ENCODE measurements around the gene USP32. TPM values are rescaled to one million over a fixed set of nuclear protein-coding genes. Genes with fewer than 3 reads are reported as not detected.
A peak's percentile ranks its signal among the peaks of the same experiment; 100 is the strongest.

USP32 gene
- total and polyA plus RNA-seq, 2 of the 8 experiments (the other 6 are each of a cell fraction or from before 2014, with no cell fraction given) = 29.6 to 112 TPM

DNA sequence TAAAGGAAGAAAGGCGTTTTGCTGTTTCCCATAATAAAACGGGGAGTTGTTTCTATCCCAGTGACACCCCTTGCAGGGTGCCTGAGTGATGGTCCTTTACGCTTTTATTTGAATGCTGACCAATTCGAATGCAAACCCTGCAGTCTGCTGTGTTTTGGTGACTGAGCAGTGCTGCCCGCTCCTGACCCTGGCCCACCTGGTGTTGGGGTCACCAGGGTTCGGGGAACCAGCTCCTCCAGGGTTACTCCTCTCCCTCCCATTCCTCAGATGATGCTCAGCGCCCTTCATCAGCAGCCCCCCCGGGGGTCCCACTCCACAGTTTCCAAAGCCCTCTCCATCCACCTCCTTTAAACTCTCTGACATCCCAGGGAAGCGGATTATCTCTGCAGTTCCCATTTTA is 236.1 kb downstream of the USP32 start:
- Histone ChIP-seq H3K79me2 (ENCODE audit: control insufficient read depth in 1 of 2, insufficient read depth in 2 of 2, low read length in 2 of 2) (no peaks in the 10 kb centered on the region), H3K56ac (replicated peaks; ENCODE audit: insufficient read length, low read depth, low read length) (no peak overlapping the region), H2BK120ac (replicated peaks; ENCODE audit: low read depth, low read length) (no peak overlapping the region), H3K36me3 (ENCODE audit: control insufficient read depth in 2 of 4, insufficient read depth in 4 of 4, low read length in 3 of 4) (no peaks in the 10 kb centered on the region), H4K8ac (ENCODE audit: extremely low read depth, insufficient read depth, low read length) (no peak overlapping the region), H3K79me1 (ENCODE audit: low read depth, low read length) (no peaks in the 10 kb centered on the region), H3K9me3 (ENCODE audit: insufficient read depth in 2 of 2, low read depth in 1 of 2, low read length in 1 of 2) (no peaks in the 10 kb centered on the region), H3K27ac (ENCODE audit: low read depth, low read length) (no peak overlapping the region), H2AK5ac (ENCODE audit: low read depth, low read length) (peak overlapping the region; percentile 41; the same call in 1 of the 2 replicates), H2BK20ac (ENCODE audit: low read length) (no peak overlapping the region), H3K4me1 (replicated peaks in 1 of 4; ENCODE audit: control insufficient read depth in 3 of 4, insufficient read depth in 4 of 4, low read length in 3 of 4) (peaks cover 7 to 31% (median 15%) of the 10 kb centered on the region in 4 experiments), H4K91ac (replicated peaks; ENCODE audit: insufficient read length, low read length) (no peak overlapping the region), H3K23me2 (ENCODE audit: low read depth, low read length) (peaks cover 4% of the 10 kb centered on the region; the same call in 1 of the 2 replicates), H2AFZ (ENCODE audit: low read length) (no peak overlapping the region), H4K20me1 (replicated peaks in 1 of 2; ENCODE audit: control insufficient read depth in 1 of 2, insufficient read depth in 2 of 2, low read length in 2 of 2) (peaks cover 0 to 3% of the 10 kb centered on the region in 2 experiments), H3K23ac (ENCODE audit: insufficient read length) (no peak overlapping the region), H3K9ac (replicated peaks in 1 of 4; ENCODE audit: extremely low read depth in 1 of 4, low read depth in 3 of 4, low read length in 3 of 4) (no peak overlapping the region), H3K27me3 (replicated peaks in 1 of 4; ENCODE audit: control insufficient read depth in 3 of 4, extremely low read depth in 1 of 4, insufficient read depth in 3 of 4, low read length in 3 of 4) (peaks cover 0 to 13% (median 7%) of the 10 kb centered on the region in 4 experiments; a peak in 5 of 7 replicates), H2BK15ac (ENCODE audit: low read length) (no peak overlapping the region), H3K18ac (ENCODE audit: extremely low read depth, low read length) (no peak overlapping the region), H3K4me3 (ENCODE audit: extremely low read depth in 1 of 4, insufficient read depth in 2 of 4, low read depth in 3 of 4, low read length in 4 of 4) (no peak overlapping the region), H4K5ac (ENCODE audit: insufficient read length, low read depth, low read length) (no peak overlapping the region), H3K4ac (replicated peaks; ENCODE audit: insufficient read length, low read depth, low read length) (no peak overlapping the region), H2BK5ac (ENCODE audit: low read depth, low read length) (no peak overlapping the region), H3K14ac (ENCODE audit: insufficient read length) (no peak overlapping the region), H3K4me2 (ENCODE audit: insufficient read depth in 1 of 2, low read depth in 2 of 2, low read length in 2 of 2) (0 out of 4 replicates have a peak overlapping the region, but pooled peaks of 1 of the 2 experiments have one; percentile 11), H2BK12ac (ENCODE audit: low read depth, low read length) (no peak overlapping the region)
- 74% methylated on average over 9 of the region's 9 CpGs; no CpG with 5 or more reads in 1 of the 2 experiments for WGBS, 2 experiments (ENCODE audit: extremely low coverage in 1 of 2, insufficient coverage in 1 of 2, insufficient read length in 1 of 2, insufficient replicate concordance in 2 of 2, low coverage in 1 of 2, low lambda C conversion rate in 2 of 2, missing lambda C conversion rate in 1 of 2)
- ChIA-PET POLR2A (ENCODE audit: partially characterized antibody) (interaction anchor here (1.6 kb wide), 1 partner anchor 15 kb away, joined by 4 read pairs; no protein-coding TSS in a partner anchor), CTCF (ENCODE audit: partially characterized antibody) (interaction anchor here (1.3 to 9.0 kb wide), 2 partner anchors 12 to 19 kb away, joined by 6 to 148 read pairs; no protein-coding TSS in a partner anchor)
- FAIRE-seq = no peak
- TF ChIP-seq GABPA (IDR thresholded peaks at IDR 0.05; ENCODE audit: borderline replicate concordance, insufficient read depth, low read length) = no peak
- DNase-seq (ENCODE audit: low read depth in 1 of 2, low spot score in 2 of 2) = no peak
